DND-41 (cell line): ENCODE results near the gene GPHA2.

Experiments used
- EZH2 ChIP-seq: IDR thresholded peaks from 3 replicates; pipeline ENCODE4 v1.6.1; 2012; ENCODE audit warnings: borderline replicate concordance, low read depth, mild to moderate bottlenecking, moderate library complexity, low read length, inconsistent platforms; ENCODE audit not compliant: severe bottlenecking
- TF ChIP-seq, protein P1 (sequence below): IDR thresholded peaks from 2 replicates; pipeline ENCODE4 v1.5.1; 2012; ENCODE audit warnings: borderline replicate concordance, low read length, moderate library complexity, mild to moderate bottlenecking; ENCODE audit not compliant: poor library complexity, severe bottlenecking; ENCODE audit errors: extremely low read depth

DNA sequence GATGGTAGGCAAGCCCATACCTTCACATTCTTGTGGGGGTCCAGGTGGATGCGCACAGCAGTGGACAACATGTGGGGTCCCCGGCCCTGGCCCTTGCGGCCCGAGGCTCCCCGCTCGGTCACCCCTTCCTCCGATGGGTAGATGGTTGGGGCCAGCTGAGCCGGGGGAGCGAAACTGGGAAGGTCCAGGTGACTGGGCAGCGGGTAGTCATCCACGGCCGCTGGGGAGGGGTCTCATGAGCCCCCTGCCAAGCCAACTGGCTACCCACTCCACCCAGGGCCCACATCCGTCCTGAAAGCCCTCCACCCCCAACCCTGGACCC lies 29.4 kb downstream of the GPHA2 start:
- TF ChIP-seq, protein P1, sequence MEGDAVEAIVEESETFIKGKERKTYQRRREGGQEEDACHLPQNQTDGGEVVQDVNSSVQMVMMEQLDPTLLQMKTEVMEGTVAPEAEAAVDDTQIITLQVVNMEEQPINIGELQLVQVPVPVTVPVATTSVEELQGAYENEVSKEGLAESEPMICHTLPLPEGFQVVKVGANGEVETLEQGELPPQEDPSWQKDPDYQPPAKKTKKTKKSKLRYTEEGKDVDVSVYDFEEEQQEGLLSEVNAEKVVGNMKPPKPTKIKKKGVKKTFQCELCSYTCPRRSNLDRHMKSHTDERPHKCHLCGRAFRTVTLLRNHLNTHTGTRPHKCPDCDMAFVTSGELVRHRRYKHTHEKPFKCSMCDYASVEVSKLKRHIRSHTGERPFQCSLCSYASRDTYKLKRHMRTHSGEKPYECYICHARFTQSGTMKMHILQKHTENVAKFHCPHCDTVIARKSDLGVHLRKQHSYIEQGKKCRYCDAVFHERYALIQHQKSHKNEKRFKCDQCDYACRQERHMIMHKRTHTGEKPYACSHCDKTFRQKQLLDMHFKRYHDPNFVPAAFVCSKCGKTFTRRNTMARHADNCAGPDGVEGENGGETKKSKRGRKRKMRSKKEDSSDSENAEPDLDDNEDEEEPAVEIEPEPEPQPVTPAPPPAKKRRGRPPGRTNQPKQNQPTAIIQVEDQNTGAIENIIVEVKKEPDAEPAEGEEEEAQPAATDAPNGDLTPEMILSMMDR = no peak
- TF ChIP-seq EZH2 = no peak
